HCT116 (cell line): ENCODE measurements around the gene CNBD2. TPM values are rescaled to one million over a fixed set of nuclear protein-coding genes. Genes with fewer than 3 reads are reported as not detected.

Experiments used
- ATAC-seq: fragments of 200-7000 bp; cut with Tn5 transposase; 2 replicates; pipeline ENCODE4 v1.9.1; 2020; ENCODE audit warnings: mild to moderate bottlenecking, moderate library complexity
- BruUV-seq: library from RNA; stranded (reverse); fragments of 400-500 nt; replicated peaks from 2 replicates; lab custom pipeline; 2021; lab: Mats Ljungman, UMichigan
- CTCF ChIA-PET: fragments of 300-600 bp; sonication (Branson Sonifier 250); formaldehyde crosslinking; loops from one replicate; lab custom pipeline; 2021; ENCODE audit warnings: antibody characterized with exemption; lab: Charles Lee
- POLR2A ChIA-PET: fragments of 300-600, 350-600 bp; sonication (Branson Sonifier 250); formaldehyde crosslinking; loops from one replicate; lab custom pipeline; 2021; ENCODE audit warnings: antibody characterized with exemption; lab: Charles Lee
- RAD21 ChIA-PET, 2 experiments: fragments of 300-600 bp; sonication (Branson Sonifier 250); formaldehyde crosslinking; loops; one replicate each; lab custom pipeline; 2023; ENCODE audit warnings: low total read pairs in 2 of 2; ENCODE audit not compliant: uncharacterized antibody in 2 of 2, unreplicated experiment in 2 of 2, low non-redundant PET in 1 of 2; lab: Charles Lee
- DNase-seq: peaks from one replicate; pipeline ENCODE4 v3.0.0-alpha.2; 2010; ENCODE audit warnings: low read depth, low spot score
- H2AFZ ChIP-seq: fragments of 200-600 bp; shearing (Covaris generic), sonication (generic); 2 replicates; pipeline ENCODE4 v1.6.1; 2017; ENCODE audit warnings: low read depth, mixed run types, mixed read lengths, antibody characterized with exemption, low read length; ENCODE audit not compliant: poor library complexity, severe bottlenecking
- H3K27ac ChIP-seq: 2 replicates; pipeline ENCODE4 v1.5.1; 2012; ENCODE audit warnings: low read depth, low read length
- H3K27me3 ChIP-seq: fragments of 200-600 bp; sonication (generic); 2 replicates; pipeline ENCODE4 v1.6.1; 2016; ENCODE audit warnings: mixed run types, low read length, mixed read lengths; ENCODE audit not compliant: insufficient read depth
- H3K36me3 ChIP-seq, 2 experiments: fragments of 200-500 bp in 1 of 2; fragments of 200-600 bp in 1 of 2; sonication (Bioruptor generic) in 1 of 2; sonication (generic) in 1 of 2; 2 replicates each; pipeline versions ENCODE4 v1.5.1 to v1.6.1; 2014 to 2016; ENCODE audit warnings: low read length in 2 of 2, inconsistent platforms in 1 of 2, mixed read lengths in 1 of 2, mixed run types in 1 of 2; ENCODE audit not compliant: insufficient read depth in 2 of 2, control insufficient read depth in 1 of 2
- H3K4me1 ChIP-seq, 2 experiments: fragments of 200-600 bp in 1 of 2; sonication (generic) in 1 of 2; 2 replicates each; pipeline versions ENCODE4 v1.5.1 to v1.6.1; 2012 to 2017; ENCODE audit warnings: low read length in 2 of 2, inconsistent platforms in 1 of 2, mild to moderate bottlenecking in 1 of 2, mixed read lengths in 1 of 2, mixed run types in 1 of 2, moderate library complexity in 1 of 2; ENCODE audit not compliant: insufficient read depth in 2 of 2, control insufficient read depth in 1 of 2
- H3K4me2 ChIP-seq: fragments of 200-600 bp; sonication (generic); 2 replicates; pipeline ENCODE4 v1.6.1; 2017; ENCODE audit warnings: mixed run types, low read length, mixed read lengths
- H3K4me3 ChIP-seq, 2 experiments: fragments of 200-600 bp in 1 of 2; sonication (generic) in 1 of 2; replicated peaks in 1 of 2; 2 replicates each; pipeline ENCODE4 v1.5.1; 2011 to 2016; ENCODE audit warnings: low read length in 2 of 2, control low read depth in 1 of 2, low read depth in 1 of 2, mild to moderate bottlenecking in 1 of 2, mixed read lengths in 1 of 2, mixed run types in 1 of 2
- H3K79me2 ChIP-seq: fragments of 200-600 bp; sonication (generic); 2 replicates; pipeline ENCODE4 v1.6.1; 2017; ENCODE audit warnings: mild to moderate bottlenecking, mixed run types, low read length, moderate library complexity, mixed read lengths; ENCODE audit not compliant: insufficient read depth
- H3K9ac ChIP-seq: fragments of 200-600 bp; sonication (generic); 2 replicates; pipeline ENCODE4 v1.6.1; 2016; ENCODE audit warnings: low read length, mixed read lengths
- H3K9me2 ChIP-seq: fragments of 200-600 bp; sonication (generic), shearing (Covaris generic); 2 replicates; pipeline ENCODE4 v1.6.1; 2017; ENCODE audit warnings: mixed run types, mild to moderate bottlenecking, moderate library complexity; ENCODE audit not compliant: insufficient read depth
- H3K9me3 ChIP-seq, 2 experiments: fragments of 200-500 bp in 1 of 2; fragments of 200-600 bp in 1 of 2; sonication (Bioruptor generic) in 1 of 2; sonication (generic) in 1 of 2; 2 replicates each; pipeline ENCODE4 v1.6.1; 2014 to 2017; ENCODE audit warnings: low read length in 2 of 2, mixed read lengths in 2 of 2, inconsistent platforms in 1 of 2, low read depth in 1 of 2, mild to moderate bottlenecking in 1 of 2, mixed run types in 1 of 2, moderate library complexity in 1 of 2; ENCODE audit not compliant: control insufficient read depth in 1 of 2, insufficient read depth in 1 of 2
- H4K20me1 ChIP-seq: fragments of 200-600 bp; sonication (generic), shearing (Covaris generic); 2 replicates; pipeline ENCODE4 v1.6.1; 2017; ENCODE audit warnings: mixed run types, mild to moderate bottlenecking, moderate library complexity; ENCODE audit not compliant: insufficient read depth
- ATF3 ChIP-seq: IDR thresholded peaks from 2 replicates; pipeline ENCODE4 v1.6.1; 2012
- EGR1 ChIP-seq: IDR thresholded peaks from 2 replicates; pipeline ENCODE4 v1.6.1; 2012; ENCODE audit warnings: low read depth
- JUND ChIP-seq: IDR thresholded peaks from 2 replicates; pipeline ENCODE4 v1.6.1; 2012
- MAX ChIP-seq: IDR thresholded peaks from 2 replicates; pipeline ENCODE4 v1.6.1; 2012
- POLR2AphosphoS5 ChIP-seq: IDR thresholded peaks from 2 replicates; pipeline ENCODE4 v1.6.1; 2011; ENCODE audit warnings: mild to moderate bottlenecking, low read depth, low read length, moderate library complexity
- SIN3A ChIP-seq: IDR thresholded peaks from 2 replicates; pipeline ENCODE4 v1.6.1; 2012; ENCODE audit warnings: low read depth
- SRF ChIP-seq: IDR thresholded peaks from 2 replicates; pipeline ENCODE4 v1.6.1; 2012; ENCODE audit warnings: low read depth
- TCF7L2 ChIP-seq: IDR thresholded peaks from 2 replicates; pipeline ENCODE4 v1.7.0; 2011; ENCODE audit warnings: borderline replicate concordance, inconsistent platforms; ENCODE audit not compliant: insufficient read depth, insufficient read length; ENCODE audit errors: extremely low read depth
- ZBTB33 ChIP-seq: IDR thresholded peaks from 2 replicates; pipeline ENCODE4 v1.6.1; 2011; ENCODE audit warnings: mild to moderate bottlenecking, low read length, moderate library complexity; ENCODE audit not compliant: insufficient replicate concordance; ENCODE audit errors: extremely low read depth
- ZFX ChIP-seq: fragments of 450-650 bp; IDR thresholded peaks from 2 replicates; pipeline ENCODE4 v1.6.1; 2017
- intact Hi-C: fragments of 100-400 bp; cut with micrococcal nuclease; formaldehyde crosslinking; loops from 2 replicates; pipeline ENCODE4 v1.10.0; 2022
- total RNA-seq: library from RNA; stranded (reverse); gene quantifications from one replicate; pipeline ENCODE4 v1.2.1, GENCODE V29; 2021; ENCODE audit not compliant: unreplicated experiment

CNBD2 gene
- total RNA-seq, 1 experiment from 2014 or later: 3.1 TPM

GRCh38 chr20:35975576-35976373, 7.4 kb downstream of the CNBD2 start:
- Histone ChIP-seq H3K9ac (no peak overlapping the region), H3K4me3 (no peak overlapping the region), H3K4me2 (no peak overlapping the region), H3K36me3 (no peaks in the 10 kb centered on the region), H3K27me3 (no peaks in the 10 kb centered on the region), H3K9me3 (no peaks in the 10 kb centered on the region), H2AFZ (no peak overlapping the region), H4K20me1 (no peaks in the 10 kb centered on the region), H3K79me2 (no peaks in the 10 kb centered on the region), H3K27ac (no peak overlapping the region), H3K9me2 (no peaks in the 10 kb centered on the region), H3K4me1 (peaks cover 0 to 5% of the 10 kb centered on the region in 2 experiments; a peak in 1 of 4 replicates)
- ChIA-PET POLR2A (interaction anchor here (1.0 kb wide), 1 partner anchor 21 kb away, joined by 3 read pairs; the partner anchor contains the start of gene SCAND1), RAD21 (no interaction called here), CTCF (interaction anchor here (2.3 kb wide), 1 partner anchor 17 kb away, joined by 7 read pairs; no protein-coding TSS in a partner anchor)
- intact Hi-C loops: no loop called here
- DNase-seq (no peak), ATAC-seq (no peak)
- TF ChIP-seq ZBTB33 (no peak), POLR2AphosphoS5 (no peak)
- no TSS peak for BruUV-seq

- intact Hi-C loops: no loop called here
- POLR2A ChIA-PET: interaction anchor here (1.0 kb wide), 1 partner anchor 23 kb away, joined by 3 read pairs; the partner anchor contains the start of gene SCAND1
- no peak overlapping the region for H3K9ac ChIP-seq
- DNase-seq: no peak
- H3K4me2 ChIP-seq: no peak overlapping the region
- TF ChIP-seq SRF: no peak
- no peak for TF ChIP-seq MAX
- TF ChIP-seq TCF7L2: no peak
- no peak for TF ChIP-seq ATF3
- TF ChIP-seq JUND: no peak
- TF ChIP-seq EGR1: no peak
- no peak for TF ChIP-seq ZFX
- no peak for TF ChIP-seq SIN3A
- no peaks in the 10 kb centered on the region for H4K20me1 ChIP-seq
- no peak overlapping the region for H3K27ac ChIP-seq
- RAD21 ChIA-PET: no interaction called here
- H3K9me2 ChIP-seq: no peaks in the 10 kb centered on the region
- H2AFZ ChIP-seq: no peak overlapping the region
- H3K36me3 ChIP-seq: no peaks in the 10 kb centered on the region
- no peaks in the 10 kb centered on the region for H3K27me3 ChIP-seq
- no peak for ATAC-seq
- BruUV-seq: no TSS peak
- H3K79me2 ChIP-seq: no peaks in the 10 kb centered on the region
- H3K9me3 ChIP-seq: no peaks in the 10 kb centered on the region
- CTCF ChIA-PET: interaction anchor here (1.7 kb wide), 1 partner anchor 15 kb away, joined by 6 read pairs; no protein-coding TSS in a partner anchor
- no peak overlapping the region for H3K4me3 ChIP-seq
- peaks cover 0 to 5% of the 10 kb centered on the region in 2 experiments; a peak in 2 of 4 replicates for H3K4me1 ChIP-seq
Measured at GRCh38 chr20:35978041-35978513, 9.7 kb downstream of the CNBD2 start.
